ENCODE data around the gene VWC2L. TPM values are rescaled to one million over a fixed set of nuclear protein-coding genes. Genes with fewer than 3 reads are reported as not detected.

Gene VWC2L
- total and polyA plus RNA-seq, 4 donors = not detected

- no peak for TF ChIP-seq CTCF (IDR thresholded peaks at IDR 0.05; ENCODE audit: low read depth, low read length, missing input control)
- no peak for TF ChIP-seq YY1 (IDR thresholded peaks at IDR 0.05)
- no peak for TF ChIP-seq TAF1 (conservative IDR thresholded peaks at IDR 0.05)
Measured at GRCh38 chr2:214519258-214519818, 108.5 kb downstream of the VWC2L start (continued).

GRCh38 chr2:214529021-214529420 lies 118.2 kb downstream of the VWC2L start:
- 78% methylated on average over 5 of the region's 5 CpGs for WGBS

GRCh38 chr2:214529514-214529913 lies 118.7 kb downstream of the VWC2L start:
- H3K27ac ChIP-seq (ENCODE audit: low read depth in 1 of 2, low read length in 2 of 2) = no peak overlapping the region
- no peaks in the 10 kb centered on the region for H3K4me1 ChIP-seq (ENCODE audit: control insufficient read depth in 4 of 4, insufficient read depth in 4 of 4, low read length in 3 of 4)
- WGBS = 84% methylated on average over 6 of the region's 6 CpGs
- peaks cover 0 to 5% (median 2%) of the 10 kb centered on the region in 4 donors for H3K27me3 ChIP-seq (ENCODE audit: control insufficient read depth in 4 of 4, insufficient read depth in 4 of 4, low read length in 3 of 4)
- no peak overlapping the region for H3K9ac ChIP-seq (ENCODE audit: low read depth in 1 of 2, low read length in 2 of 2)
- no peak overlapping the region for H3K4me3 ChIP-seq (ENCODE audit: low read depth in 1 of 3, low read length in 3 of 3)
- no peaks in the 10 kb centered on the region for H3K9me3 ChIP-seq (ENCODE audit: control insufficient read depth in 4 of 4, low read length in 3 of 4)
- no peaks in the 10 kb centered on the region for H3K36me3 ChIP-seq (ENCODE audit: control insufficient read depth in 4 of 4, insufficient read depth in 3 of 4, low read depth in 1 of 4, low read length in 3 of 4)
- no peak for DNase-seq (ENCODE audit: low spot score)
- TF ChIP-seq NR2F2 (IDR thresholded peaks at IDR 0.05) (no peak), JUND (IDR thresholded peaks at IDR 0.05) (no peak), RXRA (IDR thresholded peaks at IDR 0.05) (no peak), FOXA1 (IDR thresholded peaks at IDR 0.05) (no peak), EGR1 (IDR thresholded peaks at IDR 0.05; ENCODE audit: low read depth in 2 of 2) (no peak), HNF4G (IDR thresholded peaks at IDR 0.05) (no peak), FOXA2 (IDR thresholded peaks at IDR 0.05) (no peak), HNF4A (conservative IDR thresholded peaks at IDR 0.05) (no peak), CTCF (IDR thresholded peaks at IDR 0.05; ENCODE audit: low read depth, low read length, missing input control) (no peak), SP1 (IDR thresholded peaks at IDR 0.05) (no peak)
- TF ChIP-seq, protein P1, sequence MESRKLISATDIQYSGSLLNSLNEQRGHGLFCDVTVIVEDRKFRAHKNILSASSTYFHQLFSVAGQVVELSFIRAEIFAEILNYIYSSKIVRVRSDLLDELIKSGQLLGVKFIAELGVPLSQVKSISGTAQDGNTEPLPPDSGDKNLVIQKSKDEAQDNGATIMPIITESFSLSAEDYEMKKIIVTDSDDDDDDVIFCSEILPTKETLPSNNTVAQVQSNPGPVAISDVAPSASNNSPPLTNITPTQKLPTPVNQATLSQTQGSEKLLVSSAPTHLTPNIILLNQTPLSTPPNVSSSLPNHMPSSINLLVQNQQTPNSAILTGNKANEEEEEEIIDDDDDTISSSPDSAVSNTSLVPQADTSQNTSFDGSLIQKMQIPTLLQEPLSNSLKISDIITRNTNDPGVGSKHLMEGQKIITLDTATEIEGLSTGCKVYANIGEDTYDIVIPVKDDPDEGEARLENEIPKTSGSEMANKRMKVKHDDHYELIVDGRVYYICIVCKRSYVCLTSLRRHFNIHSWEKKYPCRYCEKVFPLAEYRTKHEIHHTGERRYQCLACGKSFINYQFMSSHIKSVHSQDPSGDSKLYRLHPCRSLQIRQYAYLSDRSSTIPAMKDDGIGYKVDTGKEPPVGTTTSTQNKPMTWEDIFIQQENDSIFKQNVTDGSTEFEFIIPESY (IDR thresholded peaks at IDR 0.05) = no peak
- TF ChIP-seq, protein P2, sequence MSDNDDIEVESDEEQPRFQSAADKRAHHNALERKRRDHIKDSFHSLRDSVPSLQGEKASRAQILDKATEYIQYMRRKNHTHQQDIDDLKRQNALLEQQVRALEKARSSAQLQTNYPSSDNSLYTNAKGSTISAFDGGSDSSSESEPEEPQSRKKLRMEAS (IDR thresholded peaks at IDR 0.05) = no peak
- TF ChIP-seq, protein P3, sequence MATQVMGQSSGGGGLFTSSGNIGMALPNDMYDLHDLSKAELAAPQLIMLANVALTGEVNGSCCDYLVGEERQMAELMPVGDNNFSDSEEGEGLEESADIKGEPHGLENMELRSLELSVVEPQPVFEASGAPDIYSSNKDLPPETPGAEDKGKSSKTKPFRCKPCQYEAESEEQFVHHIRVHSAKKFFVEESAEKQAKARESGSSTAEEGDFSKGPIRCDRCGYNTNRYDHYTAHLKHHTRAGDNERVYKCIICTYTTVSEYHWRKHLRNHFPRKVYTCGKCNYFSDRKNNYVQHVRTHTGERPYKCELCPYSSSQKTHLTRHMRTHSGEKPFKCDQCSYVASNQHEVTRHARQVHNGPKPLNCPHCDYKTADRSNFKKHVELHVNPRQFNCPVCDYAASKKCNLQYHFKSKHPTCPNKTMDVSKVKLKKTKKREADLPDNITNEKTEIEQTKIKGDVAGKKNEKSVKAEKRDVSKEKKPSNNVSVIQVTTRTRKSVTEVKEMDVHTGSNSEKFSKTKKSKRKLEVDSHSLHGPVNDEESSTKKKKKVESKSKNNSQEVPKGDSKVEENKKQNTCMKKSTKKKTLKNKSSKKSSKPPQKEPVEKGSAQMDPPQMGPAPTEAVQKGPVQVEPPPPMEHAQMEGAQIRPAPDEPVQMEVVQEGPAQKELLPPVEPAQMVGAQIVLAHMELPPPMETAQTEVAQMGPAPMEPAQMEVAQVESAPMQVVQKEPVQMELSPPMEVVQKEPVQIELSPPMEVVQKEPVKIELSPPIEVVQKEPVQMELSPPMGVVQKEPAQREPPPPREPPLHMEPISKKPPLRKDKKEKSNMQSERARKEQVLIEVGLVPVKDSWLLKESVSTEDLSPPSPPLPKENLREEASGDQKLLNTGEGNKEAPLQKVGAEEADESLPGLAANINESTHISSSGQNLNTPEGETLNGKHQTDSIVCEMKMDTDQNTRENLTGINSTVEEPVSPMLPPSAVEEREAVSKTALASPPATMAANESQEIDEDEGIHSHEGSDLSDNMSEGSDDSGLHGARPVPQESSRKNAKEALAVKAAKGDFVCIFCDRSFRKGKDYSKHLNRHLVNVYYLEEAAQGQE (IDR thresholded peaks at IDR 0.05) = no peak

More at GRCh38 chr2:214529021-214529420, 118.2 kb downstream of the VWC2L start:
- no peak overlapping the region for H3K27ac ChIP-seq (ENCODE audit: low read depth in 1 of 2, low read length in 2 of 2)
- TF ChIP-seq SP1 (IDR thresholded peaks at IDR 0.05) = no peak
- TF ChIP-seq GABPA (IDR thresholded peaks at IDR 0.05 in 1 of 2, conservative IDR thresholded peaks at IDR 0.05 in 1 of 2) = no peak
- TF ChIP-seq JUND (IDR thresholded peaks at IDR 0.05) = no peak
- no peak for TF ChIP-seq FOXA1 (IDR thresholded peaks at IDR 0.05)
- H3K9ac ChIP-seq (ENCODE audit: low read depth in 1 of 2, low read length in 2 of 2) = no peak overlapping the region
- peaks cover 0 to 5% (median 2%) of the 10 kb centered on the region in 4 donors for H3K27me3 ChIP-seq (ENCODE audit: control insufficient read depth in 4 of 4, insufficient read depth in 4 of 4, low read length in 3 of 4)
- H3K36me3 ChIP-seq (ENCODE audit: control insufficient read depth in 4 of 4, insufficient read depth in 3 of 4, low read depth in 1 of 4, low read length in 3 of 4) = no peaks in the 10 kb centered on the region
- no peaks in the 10 kb centered on the region for H3K9me3 ChIP-seq (ENCODE audit: control insufficient read depth in 4 of 4, low read length in 3 of 4)
- no peak for DNase-seq (ENCODE audit: low spot score)
- H3K4me3 ChIP-seq (ENCODE audit: low read depth in 1 of 3, low read length in 3 of 3) = no peak overlapping the region
- H3K4me1 ChIP-seq (ENCODE audit: control insufficient read depth in 4 of 4, insufficient read depth in 4 of 4, low read length in 3 of 4) = no peaks in the 10 kb centered on the region
